NCI-H1417 treated with DMSO at 0.1 percent for 48 hours (cell line): ENCODE data around the gene PIMREG.

Source experiments
- DNase-seq: peaks from one replicate; lab custom pipeline; 2025; lab: John Stamatoyannopoulos, UW

Gene PIMREG

GRCh38 chr17:6461792-6462524 lies 17.7 kb downstream of the PIMREG start:
- no peak for DNase-seq

GRCh38 chr17:6462692-6463091 lies 18.4 kb downstream of the PIMREG start:
- DNase-seq: no peak

GRCh38 chr17:6463616-6464445 lies 19.6 kb downstream of the PIMREG start:
- DNase-seq: no peak

- DNase-seq: no peak
Observed at GRCh38 chr17:6464446-6465041, 20.3 kb downstream of the PIMREG start.

- no peak for DNase-seq
Observed at GRCh38 chr17:6465206-6466003, 21.1 kb downstream of the PIMREG start.

- no peak for DNase-seq
Observed at GRCh38 chr17:6467567-6467966, 23.3 kb downstream of the PIMREG start.

GRCh38 chr17:6468051-6468790 lies 24.0 kb downstream of the PIMREG start:
- DNase-seq: no peak

GRCh38 chr17:6470146-6470718 lies 26.0 kb downstream of the PIMREG start:
- no peak for DNase-seq

- DNase-seq: no peak
Observed at GRCh38 chr17:6470751-6471521, 26.7 kb downstream of the PIMREG start.

- DNase-seq: no peak
Observed at GRCh38 chr17:6471531-6472465, 27.5 kb downstream of the PIMREG start.

GRCh38 chr17:6472517-6472916 lies 28.3 kb downstream of the PIMREG start:
- no peak for DNase-seq

GRCh38 chr17:6473128-6473767 lies 29.0 kb downstream of the PIMREG start:
- no peak for DNase-seq

GRCh38 chr17:6474376-6474775 lies 30.1 kb downstream of the PIMREG start:
- DNase-seq: no peak

GRCh38 chr17:6474906-6475305 lies 30.7 kb downstream of the PIMREG start:
- no peak for DNase-seq

GRCh38 chr17:6475411-6475810 lies 31.2 kb downstream of the PIMREG start:
- DNase-seq: no peak

- no peak for DNase-seq
Observed at GRCh38 chr17:6476076-6476809, 32.0 kb downstream of the PIMREG start.

GRCh38 chr17:6476810-6477179 lies 32.5 kb downstream of the PIMREG start:
- DNase-seq: no peak

- no peak for DNase-seq
Observed at GRCh38 chr17:6477831-6478383, 33.7 kb downstream of the PIMREG start.
